Measurements from ENCODE around the gene MGST1. TPM values are rescaled to one million over a fixed set of nuclear protein-coding genes. Genes with fewer than 3 reads are reported as not detected.

Gene MGST1
- total and polyA plus RNA-seq, 10 donors = 1.4 to 9.6 (median 5.4) TPM

DNA sequence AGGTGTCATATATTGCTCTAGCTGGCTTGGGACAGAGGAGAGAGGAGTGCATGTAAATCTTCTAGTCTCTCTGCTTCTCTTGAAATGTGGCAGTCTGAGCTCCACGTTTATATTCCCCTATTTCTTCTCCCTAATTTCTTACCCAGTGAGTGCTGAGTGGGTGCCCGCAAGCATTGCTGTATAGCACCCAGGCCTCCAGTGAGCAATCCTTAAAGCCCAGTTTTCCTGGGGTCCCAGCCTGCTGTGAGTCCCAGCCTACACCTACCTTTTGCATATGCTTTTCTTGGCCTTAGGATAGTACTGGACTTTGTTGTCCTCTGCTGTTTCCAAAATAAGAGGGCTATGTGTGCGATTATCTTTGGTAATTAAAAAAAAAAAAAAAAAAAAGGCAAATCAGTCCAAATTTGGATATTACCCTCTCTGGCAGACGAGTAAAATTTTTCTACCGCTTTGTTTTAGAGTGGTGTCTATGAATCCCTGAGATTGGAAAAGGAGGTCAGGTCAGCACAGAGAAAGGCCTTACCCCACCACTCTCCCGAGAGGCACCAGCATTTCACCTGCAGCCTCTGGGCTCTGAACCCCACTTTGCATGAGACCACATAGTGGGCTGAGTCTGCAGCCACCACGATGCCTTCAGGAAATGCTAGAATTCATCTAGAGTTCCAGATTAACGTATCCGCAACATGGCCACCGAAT, 1.1 kb downstream of the MGST1 start:
- 36 to 55% (median 50%) methylated on average over 10 of the region's 10 CpGs for WGBS, 5 donors
- Histone ChIP-seq H3K4me3 (peak overlapping the region in 3 of 8 donors; percentile 28 to 61 (median 37)), H3K27me3 (replicated peaks in 1 of 7) (peaks cover 0 to 23% (median 0%) of the 10 kb centered on the region in 7 donors), H3K27ac (peak overlapping the region in 3 of 8 donors; percentile 62 to 69 (median 67)), H3K36me3 (no peaks in the 10 kb centered on the region), H3K9me3 (no peaks in the 10 kb centered on the region), H3K4me1 (peaks cover 0 to 23% (median 7%) of the 10 kb centered on the region in 6 donors)
- no peak for DNase-seq
- TF ChIP-seq POLR2A (IDR thresholded peaks at IDR 0.05) = no peak
- TF ChIP-seq, protein P1, sequence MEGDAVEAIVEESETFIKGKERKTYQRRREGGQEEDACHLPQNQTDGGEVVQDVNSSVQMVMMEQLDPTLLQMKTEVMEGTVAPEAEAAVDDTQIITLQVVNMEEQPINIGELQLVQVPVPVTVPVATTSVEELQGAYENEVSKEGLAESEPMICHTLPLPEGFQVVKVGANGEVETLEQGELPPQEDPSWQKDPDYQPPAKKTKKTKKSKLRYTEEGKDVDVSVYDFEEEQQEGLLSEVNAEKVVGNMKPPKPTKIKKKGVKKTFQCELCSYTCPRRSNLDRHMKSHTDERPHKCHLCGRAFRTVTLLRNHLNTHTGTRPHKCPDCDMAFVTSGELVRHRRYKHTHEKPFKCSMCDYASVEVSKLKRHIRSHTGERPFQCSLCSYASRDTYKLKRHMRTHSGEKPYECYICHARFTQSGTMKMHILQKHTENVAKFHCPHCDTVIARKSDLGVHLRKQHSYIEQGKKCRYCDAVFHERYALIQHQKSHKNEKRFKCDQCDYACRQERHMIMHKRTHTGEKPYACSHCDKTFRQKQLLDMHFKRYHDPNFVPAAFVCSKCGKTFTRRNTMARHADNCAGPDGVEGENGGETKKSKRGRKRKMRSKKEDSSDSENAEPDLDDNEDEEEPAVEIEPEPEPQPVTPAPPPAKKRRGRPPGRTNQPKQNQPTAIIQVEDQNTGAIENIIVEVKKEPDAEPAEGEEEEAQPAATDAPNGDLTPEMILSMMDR (IDR thresholded peaks at IDR 0.05 in 8 of 11, conservative IDR thresholded peaks at IDR 0.05 in 3 of 11) = no peak
- TF ChIP-seq POLR2AphosphoS5 (IDR thresholded peaks at IDR 0.05) = no peak
- intact Hi-C loops (cut with DNase I; ENCODE audit: low total_unique reads) = no loop called here

- Histone ChIP-seq H3K27me3 (replicated peaks in 1 of 7) (peaks cover 0 to 23% (median 0%) of the 10 kb centered on the region in 7 donors), H3K9me3 (no peaks in the 10 kb centered on the region), H3K4me3 (no peak overlapping the region), H3K4me1 (peaks cover 0 to 23% (median 7%) of the 10 kb centered on the region in 6 donors), H3K27ac (peak overlapping the region in 3 of 8 donors; percentile 62 to 69 (median 67)), H3K36me3 (no peaks in the 10 kb centered on the region)
- intact Hi-C loops (cut with DNase I; ENCODE audit: low total_unique reads) = no loop called here
- no peak for DNase-seq
- TF ChIP-seq, protein P1 (IDR thresholded peaks at IDR 0.05 in 8 of 11, conservative IDR thresholded peaks at IDR 0.05 in 3 of 11) = no peak
- TF ChIP-seq POLR2A (IDR thresholded peaks at IDR 0.05) (no peak), POLR2AphosphoS5 (IDR thresholded peaks at IDR 0.05) (no peak)
- WGBS, 5 donors = 30 to 42% (median 35%) methylated on average over 3 of the region's 3 CpGs
These were observed 1.7 kb downstream of the MGST1 start for GRCh38 chr12:16349131-16349460.

DNA sequence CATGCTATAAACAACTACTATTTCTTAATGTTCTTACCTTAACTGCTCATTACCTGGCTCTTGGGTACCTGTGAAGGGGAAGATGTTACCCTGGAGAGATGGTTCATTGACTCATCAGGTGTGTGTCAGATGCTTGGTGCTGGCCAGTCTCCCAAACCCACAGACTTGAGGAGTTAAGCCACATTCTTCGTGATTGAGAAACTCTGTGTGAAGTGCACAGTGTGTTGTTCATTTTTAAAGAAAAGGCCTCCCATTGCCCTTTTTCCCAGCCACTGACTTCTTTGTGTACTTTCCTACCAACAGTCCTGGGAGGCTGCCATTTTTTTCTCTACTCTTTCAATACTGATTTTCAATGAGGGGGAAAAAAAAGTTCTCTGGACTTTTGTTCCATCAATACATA, 3.2 kb downstream of the MGST1 start:
- intact Hi-C loops (cut with DNase I; ENCODE audit: low total_unique reads) = no loop called here
- peaks cover 0 to 23% (median 7%) of the 10 kb centered on the region in 6 donors for H3K4me1 ChIP-seq
- TF ChIP-seq POLR2A (IDR thresholded peaks at IDR 0.05) = no peak
- TF ChIP-seq, protein P1 (IDR thresholded peaks at IDR 0.05 in 8 of 11, conservative IDR thresholded peaks at IDR 0.05 in 3 of 11) = no peak
- TF ChIP-seq POLR2AphosphoS5 (IDR thresholded peaks at IDR 0.05) = no peak
- no peaks in the 10 kb centered on the region for H3K9me3 ChIP-seq
- H3K36me3 ChIP-seq = no peaks in the 10 kb centered on the region
- peak overlapping the region in 2 of 8 donors; percentile 1 to 5 for H3K27ac ChIP-seq
- no peak overlapping the region for H3K4me3 ChIP-seq
- H3K27me3 ChIP-seq (replicated peaks in 1 of 7) = peaks cover 0 to 23% (median 0%) of the 10 kb centered on the region in 7 donors
- DNase-seq = no peak
- 29 to 59% (median 52%) methylated on average over 1 of the region's 1 CpG for WGBS, 5 donors

- TF ChIP-seq POLR2A (IDR thresholded peaks at IDR 0.05) = no peak
- TF ChIP-seq, protein P1 (IDR thresholded peaks at IDR 0.05 in 8 of 11, conservative IDR thresholded peaks at IDR 0.05 in 3 of 11) = no peak
- TF ChIP-seq POLR2AphosphoS5 (IDR thresholded peaks at IDR 0.05) = no peak
- H3K9me3 ChIP-seq = no peaks in the 10 kb centered on the region
- H3K4me3 ChIP-seq = no peak overlapping the region
- H3K4me1 ChIP-seq = peaks cover 0 to 16% (median 3%) of the 10 kb centered on the region in 6 donors
- no peak overlapping the region for H3K27ac ChIP-seq
- intact Hi-C loops (cut with DNase I; ENCODE audit: low total_unique reads) = no loop called here
- peaks cover 0 to 11% (median 0%) of the 10 kb centered on the region in 7 donors for H3K27me3 ChIP-seq (replicated peaks in 1 of 7)
- 58 to 75% (median 72%) methylated on average over 1 of the region's 1 CpG for WGBS, 5 donors
- no peaks in the 10 kb centered on the region for H3K36me3 ChIP-seq
- no peak for DNase-seq
These were observed 5.0 kb downstream of the MGST1 start for GRCh38 chr12:16352481-16352880.
